GM12864 (cell line): ENCODE results near the gene BTBD17.

Experiments used
- DNase-seq: peaks from one replicate; pipeline ENCODE4 v3.0.0-alpha.2; 2011; ENCODE audit warnings: low read depth
- H3K4me3 ChIP-seq: 2 replicates; pipeline ENCODE4 v1.5.1; 2011; ENCODE audit warnings: mild to moderate bottlenecking, low read depth, low read length, control low read depth
- CTCF ChIP-seq: IDR thresholded peaks from 2 replicates; pipeline ENCODE4 v1.5.1; 2011; ENCODE audit warnings: low read depth, mild to moderate bottlenecking, moderate library complexity, low read length, control low read depth, inconsistent platforms; ENCODE audit errors: missing control alignments

Gene BTBD17

GRCh38 chr17:74343526-74344284 lies 18.0 kb downstream of the BTBD17 start:
- TF ChIP-seq CTCF, result no peak
- no peak overlapping the region for H3K4me3 ChIP-seq
- DNase-seq, result no peak

GRCh38 chr17:74343121-74343520 lies 18.5 kb downstream of the BTBD17 start:
- no peak overlapping the region for H3K4me3 ChIP-seq
- DNase-seq, result no peak
- no peak for TF ChIP-seq CTCF

DNA sequence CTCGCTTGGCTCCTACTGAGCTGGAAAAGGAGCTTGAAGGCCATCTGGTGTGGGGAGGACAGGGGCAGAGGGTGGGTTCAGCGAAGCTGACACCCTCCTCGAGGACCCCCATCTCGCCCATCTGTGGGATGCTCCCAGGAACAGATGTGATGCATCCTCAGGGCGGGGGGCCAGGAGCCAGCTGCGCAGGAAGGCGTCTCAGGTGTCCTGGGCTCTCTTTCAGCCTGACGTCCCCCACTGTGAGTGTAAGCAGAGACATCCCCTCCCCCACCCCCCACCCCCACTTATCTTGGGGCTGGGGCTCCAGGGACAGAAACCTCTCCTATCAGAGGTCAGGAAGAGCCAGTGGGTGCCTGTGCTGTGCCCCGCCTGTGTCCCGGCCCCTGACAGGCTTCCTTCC lies 19.4 kb downstream of the BTBD17 start:
- DNase-seq, result no peak
- TF ChIP-seq CTCF, result no peak
- no peak overlapping the region for H3K4me3 ChIP-seq

DNA sequence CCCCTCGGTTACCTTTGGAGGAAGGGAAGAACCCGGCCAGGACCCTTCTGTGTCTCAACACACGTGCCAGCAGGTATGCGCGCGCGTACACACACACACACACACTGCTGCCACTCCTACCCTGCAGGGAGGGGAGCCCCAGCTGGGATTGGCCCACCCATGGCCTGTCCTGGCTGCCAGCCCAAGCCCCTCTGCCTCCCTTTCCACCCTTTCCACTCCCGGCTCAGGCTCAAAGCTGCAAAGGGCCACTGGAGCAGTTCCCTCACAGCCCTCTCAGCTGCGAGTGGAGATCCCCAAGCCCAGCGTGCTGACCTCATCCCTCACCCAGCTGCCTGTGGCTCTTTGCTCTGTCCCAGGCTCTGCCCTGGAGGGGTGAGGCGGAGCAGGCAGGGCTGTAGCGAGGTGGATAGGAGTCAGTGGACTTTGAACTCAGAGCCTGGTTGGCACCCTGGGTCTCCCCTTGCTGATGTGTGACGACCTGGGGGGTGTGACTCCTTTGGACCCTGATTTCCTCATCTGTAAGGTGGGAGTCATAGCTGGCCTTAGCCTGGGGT lies 21.1 kb downstream of the BTBD17 start:
- DNase-seq, result no peak
- no peak overlapping the region for H3K4me3 ChIP-seq
- no peak for TF ChIP-seq CTCF

- DNase-seq, result no peak
- no peak for TF ChIP-seq CTCF
- H3K4me3 ChIP-seq, result no peak overlapping the region
These were observed 22.0 kb downstream of the BTBD17 start for GRCh38 chr17:74339537-74340195.

- H3K4me3 ChIP-seq, result no peak overlapping the region
- no peak for DNase-seq
These were observed 23.7 kb downstream of the BTBD17 start for GRCh38 chr17:74337834-74338500.

More at GRCh38 chr17:74337834-74338500, 23.7 kb downstream of the BTBD17 start:
- no peak for TF ChIP-seq CTCF
